ENCODE data around the gene SEBOX. TPM values are rescaled to one million over a fixed set of nuclear protein-coding genes. Genes with fewer than 3 reads are reported as not detected.

The SEBOX gene
- polyA plus RNA-seq, 3 donors, result not detected

- Mint-ChIP-seq H3K36me3 (peaks cover 21 to 35% of the 10 kb centered on the region in 2 donors), H3K27ac (peak overlapping the region in 1 of 7 donors; percentile 38), H3K4me3 (no peak overlapping the region), H3K9me3 (peaks cover 0 to 5% (median 0%) of the 10 kb centered on the region in 7 donors), H3K4me1 (peaks cover 27% of the 10 kb centered on the region), H3K27me3 (ENCODE audit: low read depth in 3 of 3) (peaks cover 21 to 33% (median 24%) of the 10 kb centered on the region in 3 donors)
- no peak for DNase-seq
- intact Hi-C loops (cut with micrococcal nuclease), result no loop called here
- no peak overlapping the region for H2AFZ ChIP-seq (ENCODE audit: insufficient read depth, low read depth, low read length, poor library complexity, severe bottlenecking)
- H3K9me3 ChIP-seq (replicated peaks in 1 of 2; ENCODE audit: control insufficient read depth in 1 of 2, insufficient read depth in 1 of 2, low read length in 2 of 2), result peaks cover 2 to 7% of the 10 kb centered on the region in 2 donors
- no peak overlapping the region for H3K27ac ChIP-seq (ENCODE audit: low read depth in 1 of 2, low read length in 2 of 2)
- H4K20me1 ChIP-seq (ENCODE audit: insufficient read depth, low read length), result peaks cover 4% of the 10 kb centered on the region
- no peak for TF ChIP-seq CTCF (IDR thresholded peaks at IDR 0.05)
- H3K79me2 ChIP-seq (ENCODE audit: insufficient read depth, low read length), result no peaks in the 10 kb centered on the region
- no peak overlapping the region for H3K4me2 ChIP-seq (replicated peaks; ENCODE audit: extremely low read depth, low read length, poor library complexity, severe bottlenecking)
- H3K9ac ChIP-seq (ENCODE audit: insufficient read depth, low read length, poor library complexity, severe bottlenecking), result no peak overlapping the region
- H3K4me1 ChIP-seq (ENCODE audit: control insufficient read depth in 1 of 2, insufficient read depth in 2 of 2, low read length in 2 of 2), result peaks cover 23 to 34% of the 10 kb centered on the region in 2 donors
- 92% methylated on average over 11 of the region's 23 CpGs for WGBS (ENCODE audit: insufficient coverage)
- H3K27me3 ChIP-seq (ENCODE audit: control insufficient read depth in 2 of 2, insufficient read depth in 2 of 2, low read length in 2 of 2), result peaks cover 13 to 20% of the 10 kb centered on the region in 2 donors
- H3K36me3 ChIP-seq (replicated peaks in 1 of 2; ENCODE audit: control insufficient read depth in 1 of 2, insufficient read depth in 2 of 2, low read length in 2 of 2), result peaks cover 16 to 17% of the 10 kb centered on the region in 2 donors
- H3K4me3 ChIP-seq (replicated peaks in 1 of 3; ENCODE audit: low read depth in 2 of 3, low read length in 3 of 3), result no peak overlapping the region
Measured at GRCh38 chr17:28368915-28369683, 4.1 kb upstream of the SEBOX start.

GRCh38 chr17:28368306-28368831 is 3.4 kb upstream of the SEBOX start:
- 86% methylated on average over 5 of the region's 5 CpGs for WGBS (ENCODE audit: insufficient coverage)
- Histone ChIP-seq H3K4me3 (replicated peaks in 1 of 3; ENCODE audit: low read depth in 2 of 3, low read length in 3 of 3) (no peak overlapping the region), H3K4me1 (ENCODE audit: control insufficient read depth in 1 of 2, insufficient read depth in 2 of 2, low read length in 2 of 2) (peaks cover 23 to 34% of the 10 kb centered on the region in 2 donors), H3K27me3 (ENCODE audit: control insufficient read depth in 2 of 2, insufficient read depth in 2 of 2, low read length in 2 of 2) (peaks cover 10 to 15% of the 10 kb centered on the region in 2 donors), H3K36me3 (replicated peaks in 1 of 2; ENCODE audit: control insufficient read depth in 1 of 2, insufficient read depth in 2 of 2, low read length in 2 of 2) (peaks cover 23 to 25% of the 10 kb centered on the region in 2 donors), H3K27ac (ENCODE audit: low read depth in 1 of 2, low read length in 2 of 2) (no peak overlapping the region), H4K20me1 (ENCODE audit: insufficient read depth, low read length) (peaks cover 4% of the 10 kb centered on the region), H3K79me2 (ENCODE audit: insufficient read depth, low read length) (no peaks in the 10 kb centered on the region), H3K9ac (ENCODE audit: insufficient read depth, low read length, poor library complexity, severe bottlenecking) (no peak overlapping the region), H2AFZ (ENCODE audit: insufficient read depth, low read depth, low read length, poor library complexity, severe bottlenecking) (no peak overlapping the region), H3K9me3 (replicated peaks in 1 of 2; ENCODE audit: control insufficient read depth in 1 of 2, insufficient read depth in 1 of 2, low read length in 2 of 2) (peaks cover 2 to 7% of the 10 kb centered on the region in 2 donors), H3K4me2 (replicated peaks; ENCODE audit: extremely low read depth, low read length, poor library complexity, severe bottlenecking) (no peak overlapping the region)
- peaks cover 27% of the 10 kb centered on the region for H3K4me1 Mint-ChIP-seq
- peaks cover 25 to 42% of the 10 kb centered on the region in 2 donors for H3K36me3 Mint-ChIP-seq
- no peak overlapping the region for H3K27ac Mint-ChIP-seq
- intact Hi-C loops (cut with micrococcal nuclease), result no loop called here
- no peak for DNase-seq
- peaks cover 0 to 3% (median 0%) of the 10 kb centered on the region in 7 donors for H3K9me3 Mint-ChIP-seq
- H3K27me3 Mint-ChIP-seq (ENCODE audit: low read depth in 3 of 3), result peaks cover 14 to 26% (median 16%) of the 10 kb centered on the region in 3 donors
- no peak overlapping the region for H3K4me3 Mint-ChIP-seq
- no peak for TF ChIP-seq CTCF (IDR thresholded peaks at IDR 0.05)

All from CD14-positive monocyte (primary cell).